OCI-LY7 (cell line): ENCODE data around the gene AGO1.

Source experiments
- EZH2phosphoT487 ChIP-seq: fragments of 200-600 bp; sonication (generic); IDR thresholded peaks from 2 replicates; pipeline ENCODE4 v1.6.1; 2018; ENCODE audit warnings: low read depth, borderline replicate concordance, mild to moderate bottlenecking, mixed run types, antibody characterized with exemption, low read length, moderate library complexity, mixed read lengths
- TF ChIP-seq, protein P1 (sequence below): fragments of 200-600 bp; sonication (generic); conservative IDR thresholded peaks from 2 replicates; pipeline ENCODE4 v1.5.1; 2014; ENCODE audit warnings: mild to moderate bottlenecking, antibody characterized with exemption, low read length, moderate library complexity, mixed read lengths

DNA sequence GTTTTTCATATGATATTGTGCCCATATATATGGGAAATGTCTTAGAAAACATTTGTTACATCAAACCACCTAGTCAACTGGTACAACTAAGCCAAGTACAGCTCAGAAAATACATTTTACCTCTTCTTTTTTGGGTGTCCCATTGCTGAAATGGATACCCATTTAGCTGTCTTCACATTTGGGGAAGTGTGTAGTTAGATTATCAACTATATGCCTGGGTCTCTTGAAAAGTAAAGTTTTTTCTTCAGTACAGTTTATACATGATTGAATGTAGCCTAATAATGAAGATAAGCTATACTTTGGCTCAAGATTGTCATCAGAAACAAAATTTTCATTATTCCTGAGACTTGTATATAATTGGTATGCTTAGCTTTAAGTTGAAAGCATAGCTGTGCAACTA lies 49.9 kb downstream of the AGO1 start:
- TF ChIP-seq, protein P1, sequence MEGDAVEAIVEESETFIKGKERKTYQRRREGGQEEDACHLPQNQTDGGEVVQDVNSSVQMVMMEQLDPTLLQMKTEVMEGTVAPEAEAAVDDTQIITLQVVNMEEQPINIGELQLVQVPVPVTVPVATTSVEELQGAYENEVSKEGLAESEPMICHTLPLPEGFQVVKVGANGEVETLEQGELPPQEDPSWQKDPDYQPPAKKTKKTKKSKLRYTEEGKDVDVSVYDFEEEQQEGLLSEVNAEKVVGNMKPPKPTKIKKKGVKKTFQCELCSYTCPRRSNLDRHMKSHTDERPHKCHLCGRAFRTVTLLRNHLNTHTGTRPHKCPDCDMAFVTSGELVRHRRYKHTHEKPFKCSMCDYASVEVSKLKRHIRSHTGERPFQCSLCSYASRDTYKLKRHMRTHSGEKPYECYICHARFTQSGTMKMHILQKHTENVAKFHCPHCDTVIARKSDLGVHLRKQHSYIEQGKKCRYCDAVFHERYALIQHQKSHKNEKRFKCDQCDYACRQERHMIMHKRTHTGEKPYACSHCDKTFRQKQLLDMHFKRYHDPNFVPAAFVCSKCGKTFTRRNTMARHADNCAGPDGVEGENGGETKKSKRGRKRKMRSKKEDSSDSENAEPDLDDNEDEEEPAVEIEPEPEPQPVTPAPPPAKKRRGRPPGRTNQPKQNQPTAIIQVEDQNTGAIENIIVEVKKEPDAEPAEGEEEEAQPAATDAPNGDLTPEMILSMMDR, result no peak
- no peak for TF ChIP-seq EZH2phosphoT487
